Measurements from ENCODE around the gene OXCT1.

GRCh38 chr5:41797662-41798061 lies 72.6 kb downstream of the OXCT1 start:
- TF ChIP-seq TAF1 (IDR thresholded peaks at IDR 0.05; ENCODE audit: low read depth, low read length) (no peak), POLR2A (IDR thresholded peaks at IDR 0.05; ENCODE audit: low read depth, low read length) (no peak), POLR2AphosphoS5 (IDR thresholded peaks at IDR 0.05; ENCODE audit: low read depth, low read length) (no peak), SPI1 (IDR thresholded peaks at IDR 0.05; ENCODE audit: low read depth, low read length) (no peak), PAX5 (IDR thresholded peaks at IDR 0.05; ENCODE audit: insufficient read depth, low read length, severe bottlenecking) (no peak), POU2F2 (IDR thresholded peaks at IDR 0.05; ENCODE audit: low read depth, low read length) (no peak)
